ENCODE measurements around the gene TMEM143. TPM values are rescaled to one million over a fixed set of nuclear protein-coding genes. Genes with fewer than 3 reads are reported as not detected.
A peak's percentile ranks its signal among the peaks of the same experiment; 100 is the strongest.

TMEM143 gene
- polyA plus RNA-seq (2013, experiment 1 of 2), result 8.5 TPM
- polyA plus RNA-seq (2013, experiment 2 of 2), result 8.9 TPM

DNA sequence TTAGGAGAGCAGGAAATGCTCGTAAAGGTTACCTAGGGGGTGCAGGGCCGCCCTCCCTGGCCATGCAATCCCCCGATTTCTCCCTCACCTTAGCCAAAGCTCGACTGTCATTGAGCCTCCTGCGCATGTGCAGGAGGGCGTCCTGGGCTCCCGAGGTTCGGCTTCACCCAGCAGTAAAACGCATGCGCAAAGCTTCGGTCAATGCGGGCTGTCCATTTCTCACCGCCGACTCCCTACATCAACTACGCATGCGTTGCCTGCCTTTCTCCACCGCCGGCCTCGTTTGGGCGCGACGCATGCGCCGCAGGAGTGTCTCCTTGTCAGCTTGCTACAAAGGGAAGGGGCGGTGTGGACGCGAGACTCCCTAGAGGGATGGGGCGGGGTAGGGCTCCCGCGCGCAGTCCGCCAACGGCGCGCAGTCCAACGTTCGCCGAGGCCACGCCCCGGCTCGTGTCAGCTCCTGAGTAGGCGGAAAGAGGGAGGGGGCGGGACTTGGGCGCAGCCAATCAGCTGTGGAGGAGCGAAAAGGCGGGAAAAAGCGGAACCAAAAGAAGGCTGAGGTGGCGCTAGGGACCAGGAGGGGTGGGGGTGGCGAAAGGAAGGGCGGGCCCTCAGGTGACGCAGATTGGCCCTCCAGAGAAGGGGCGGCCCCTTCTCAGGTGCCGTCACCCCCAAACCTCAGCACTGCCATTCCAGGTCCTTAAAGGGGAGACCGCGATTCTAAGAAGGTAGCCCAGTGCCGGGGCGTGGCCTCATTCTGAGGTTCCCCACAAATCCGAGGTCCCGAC is at the start of gene TMEM143, which contains the start of gene SYNGR4:
Gene TMEM143 (minus strand): TSS at position 131 of the 788 bp plus-strand sequence. CDS start 20 bp downstream, at position 111.
Gene SYNGR4 (plus strand): TSS at position 558 of the 788 bp plus-strand sequence. CDS start 1,476 bp downstream, outside the sequence.
- no peak within 1 kb of the TSS for H2BK5ac ChIP-seq (ENCODE audit: low read length)
- no peak within 1 kb of the TSS for H2BK12ac ChIP-seq (ENCODE audit: low read length)
- peak within 1 kb of the TSS; percentile 93 for H2AK5ac ChIP-seq (ENCODE audit: low read depth, low read length)
- no CpG with 5 or more reads among the region's 59 CpGs for WGBS, 2 donors (ENCODE audit: extremely low coverage in 2 of 2, insufficient read length in 2 of 2, insufficient replicate concordance in 1 of 2)
- H4K8ac ChIP-seq (ENCODE audit: low read depth, low read length), result peak within 1 kb of the TSS; percentile 26
- H2AFZ ChIP-seq (ENCODE audit: low read length), result peak within 1 kb of the TSS; percentile 90
- H4K91ac ChIP-seq (ENCODE audit: low read depth, low read length, poor library complexity), result no peak within 1 kb of the TSS
- H3K4me3 ChIP-seq (ENCODE audit: low read length in 2 of 2), result peak within 1 kb of the TSS; percentile 66 to 70
- H3K4ac ChIP-seq (ENCODE audit: low read length), result peak within 1 kb of the TSS; percentile 68
- peaks cover 0 to 4% of the 10 kb centered on the region in 2 donors for H3K9me3 ChIP-seq (replicated peaks in 1 of 2; ENCODE audit: control insufficient read depth in 2 of 2, insufficient read depth in 1 of 2, low read depth in 1 of 2, low read length in 2 of 2)
- peak within 1 kb of the TSS; percentile 19 for H2BK120ac ChIP-seq (ENCODE audit: low read depth, low read length)
- H3K9ac ChIP-seq (ENCODE audit: low read depth, low read length, poor library complexity), result peak within 1 kb of the TSS; percentile 79
- H3K14ac ChIP-seq (ENCODE audit: low read length), result peak within 1 kb of the TSS; percentile 49
- peak; percentile 100 for DNase-seq (ENCODE audit: low spot score)
- peak within 1 kb of the TSS; percentile 72 for H3K27ac ChIP-seq (replicated peaks; ENCODE audit: low read length)
- H2BK15ac ChIP-seq (ENCODE audit: low read length), result peak within 1 kb of the TSS; percentile 70
- peak within 1 kb of the TSS; percentile 94 for H3K18ac ChIP-seq (ENCODE audit: low read length)
- H3K4me1 ChIP-seq (ENCODE audit: control insufficient read depth in 2 of 2, insufficient read depth in 1 of 2, low read depth in 1 of 2, low read length in 2 of 2), result peaks cover 3 to 9% of the 10 kb centered on the region in 2 donors
- no peak within 1 kb of the TSS for H3K23ac ChIP-seq (ENCODE audit: low read depth, low read length, poor library complexity)
- H3K4me2 ChIP-seq (ENCODE audit: insufficient read depth, low read length, poor library complexity, severe bottlenecking), result peak within 1 kb of the TSS; percentile 94
- H3K36me3 ChIP-seq (replicated peaks in 1 of 2; ENCODE audit: control insufficient read depth in 2 of 2, insufficient read depth in 2 of 2, low read length in 2 of 2), result no peaks in the 10 kb centered on the region
- H3K79me1 ChIP-seq (ENCODE audit: low read depth, low read length), result no peaks in the 10 kb centered on the region
- peaks cover 0 to 7% (median 0%) of the 10 kb centered on the region in 3 experiments for H3K27me3 ChIP-seq (ENCODE audit: control insufficient read depth in 3 of 3, insufficient read depth in 3 of 3, low read depth in 1 of 3, low read length in 3 of 3)

DNA sequence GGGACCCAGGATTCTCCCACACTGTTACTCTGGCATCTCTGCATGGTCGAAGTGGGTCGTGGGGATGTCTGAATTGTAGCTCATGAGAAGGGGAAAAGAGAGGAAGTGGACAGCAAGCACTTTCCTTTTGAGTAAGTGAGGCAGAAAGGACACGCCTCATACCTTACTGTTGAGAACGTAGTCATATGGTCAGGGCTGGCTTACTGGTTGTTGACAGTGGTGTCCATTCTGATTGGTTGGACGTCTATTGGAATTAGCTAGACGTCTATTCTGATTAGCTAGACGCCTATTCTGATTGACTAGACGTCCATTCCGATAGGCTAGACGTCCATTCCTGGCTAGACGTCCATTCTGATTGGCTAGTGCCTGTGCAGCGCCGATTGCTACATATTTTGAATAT is 42.1 kb upstream of the TMEM143 start:
- no peak overlapping the region for H2AK5ac ChIP-seq (ENCODE audit: low read depth, low read length)
- H3K4me3 ChIP-seq (ENCODE audit: low read length in 2 of 2), result no peak overlapping the region
- no peaks in the 10 kb centered on the region for H3K27me3 ChIP-seq (ENCODE audit: control insufficient read depth in 3 of 3, insufficient read depth in 3 of 3, low read depth in 1 of 3, low read length in 3 of 3)
- H3K9me3 ChIP-seq (replicated peaks in 1 of 2; ENCODE audit: control insufficient read depth in 2 of 2, insufficient read depth in 1 of 2, low read depth in 1 of 2, low read length in 2 of 2), result no peaks in the 10 kb centered on the region
- no peak overlapping the region for H2BK12ac ChIP-seq (ENCODE audit: low read length)
- H3K23ac ChIP-seq (ENCODE audit: low read depth, low read length, poor library complexity), result no peak overlapping the region
- H3K79me1 ChIP-seq (ENCODE audit: low read depth, low read length), result no peaks in the 10 kb centered on the region
- H3K4me1 ChIP-seq (ENCODE audit: control insufficient read depth in 2 of 2, insufficient read depth in 1 of 2, low read depth in 1 of 2, low read length in 2 of 2), result peaks cover 0 to 1% of the 10 kb centered on the region in 2 donors
- WGBS, 2 donors (ENCODE audit: extremely low coverage in 2 of 2, insufficient read length in 2 of 2, insufficient replicate concordance in 1 of 2), result no CpG with 5 or more reads among the region's 13 CpGs
- no peak overlapping the region for H3K18ac ChIP-seq (ENCODE audit: low read length)
- H2BK5ac ChIP-seq (ENCODE audit: low read length), result no peak overlapping the region
- no peak overlapping the region for H4K8ac ChIP-seq (ENCODE audit: low read depth, low read length)
- H3K4ac ChIP-seq (ENCODE audit: low read length), result no peak overlapping the region
- no peaks in the 10 kb centered on the region for H3K36me3 ChIP-seq (replicated peaks in 1 of 2; ENCODE audit: control insufficient read depth in 2 of 2, insufficient read depth in 2 of 2, low read length in 2 of 2)
- H4K91ac ChIP-seq (ENCODE audit: low read depth, low read length, poor library complexity), result no peak overlapping the region
- no peak overlapping the region for H3K14ac ChIP-seq (ENCODE audit: low read length)
- no peak overlapping the region for H3K27ac ChIP-seq (replicated peaks; ENCODE audit: low read length)
- H2BK120ac ChIP-seq (ENCODE audit: low read depth, low read length), result no peak overlapping the region
- no peak overlapping the region for H2BK15ac ChIP-seq (ENCODE audit: low read length)
- DNase-seq (ENCODE audit: low spot score), result no peak
- H2AFZ ChIP-seq (ENCODE audit: low read length), result no peak overlapping the region
- no peak overlapping the region for H3K9ac ChIP-seq (ENCODE audit: low read depth, low read length, poor library complexity)
- no peak overlapping the region for H3K4me2 ChIP-seq (ENCODE audit: insufficient read depth, low read length, poor library complexity, severe bottlenecking)

DNA sequence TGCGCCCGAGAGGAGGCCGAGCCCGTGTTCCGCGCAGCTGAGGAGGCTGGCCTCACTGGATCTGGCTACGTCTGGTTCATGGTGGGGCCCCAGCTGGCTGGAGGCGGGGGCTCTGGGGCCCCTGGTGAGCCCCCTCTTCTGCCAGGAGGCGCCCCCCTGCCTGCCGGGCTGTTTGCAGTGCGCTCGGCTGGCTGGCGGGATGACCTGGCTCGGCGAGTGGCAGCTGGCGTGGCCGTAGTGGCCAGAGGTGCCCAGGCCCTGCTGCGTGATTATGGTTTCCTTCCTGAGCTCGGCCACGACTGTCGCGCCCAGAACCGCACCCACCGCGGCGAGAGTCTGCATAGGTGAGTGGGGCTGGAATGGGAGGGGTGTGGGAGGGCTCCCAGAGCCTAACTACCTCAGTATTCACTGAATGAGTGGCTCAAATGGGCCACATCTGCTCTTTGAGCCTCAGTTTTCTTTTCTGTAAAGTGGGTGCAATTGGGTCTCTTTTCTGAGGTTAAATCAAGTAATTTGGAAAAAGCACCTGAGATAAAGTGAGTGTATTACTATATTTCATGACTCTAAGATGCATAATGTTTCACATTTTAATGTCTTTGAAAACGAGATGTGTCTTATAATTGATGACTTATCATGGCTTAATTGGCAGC is 41.4 kb upstream of the TMEM143 start:
- peaks cover 0 to 3% of the 10 kb centered on the region in 2 donors for H3K4me1 ChIP-seq (ENCODE audit: control insufficient read depth in 2 of 2, insufficient read depth in 1 of 2, low read depth in 1 of 2, low read length in 2 of 2)
- no peak overlapping the region for H4K8ac ChIP-seq (ENCODE audit: low read depth, low read length)
- no peak overlapping the region for H4K91ac ChIP-seq (ENCODE audit: low read depth, low read length, poor library complexity)
- peak overlapping the region; percentile 59 for H3K4ac ChIP-seq (ENCODE audit: low read length)
- H2BK120ac ChIP-seq (ENCODE audit: low read depth, low read length), result no peak overlapping the region
- H3K23ac ChIP-seq (ENCODE audit: low read depth, low read length, poor library complexity), result peak overlapping the region; percentile 67
- H3K79me1 ChIP-seq (ENCODE audit: low read depth, low read length), result no peaks in the 10 kb centered on the region
- no peaks in the 10 kb centered on the region for H3K27me3 ChIP-seq (ENCODE audit: control insufficient read depth in 3 of 3, insufficient read depth in 3 of 3, low read depth in 1 of 3, low read length in 3 of 3)
- no peaks in the 10 kb centered on the region for H3K36me3 ChIP-seq (replicated peaks in 1 of 2; ENCODE audit: control insufficient read depth in 2 of 2, insufficient read depth in 2 of 2, low read length in 2 of 2)
- no CpG with 5 or more reads among the region's 27 CpGs for WGBS, 2 donors (ENCODE audit: extremely low coverage in 2 of 2, insufficient read length in 2 of 2, insufficient replicate concordance in 1 of 2)
- peak overlapping the region; percentile 78 for H3K14ac ChIP-seq (ENCODE audit: low read length)
- no peak overlapping the region for H2AFZ ChIP-seq (ENCODE audit: low read length)
- peak overlapping the region; percentile 84 for H3K18ac ChIP-seq (ENCODE audit: low read length)
- peak overlapping the region; percentile 91 for H2BK15ac ChIP-seq (ENCODE audit: low read length)
- H3K9ac ChIP-seq (ENCODE audit: low read depth, low read length, poor library complexity), result peak overlapping the region; percentile 56
- H2AK5ac ChIP-seq (ENCODE audit: low read depth, low read length), result peak overlapping the region; percentile 93
- H3K9me3 ChIP-seq (replicated peaks in 1 of 2; ENCODE audit: control insufficient read depth in 2 of 2, insufficient read depth in 1 of 2, low read depth in 1 of 2, low read length in 2 of 2), result no peaks in the 10 kb centered on the region
- no peak overlapping the region for H2BK12ac ChIP-seq (ENCODE audit: low read length)
- no peak for DNase-seq (ENCODE audit: low spot score)
- no peak overlapping the region for H3K27ac ChIP-seq (replicated peaks; ENCODE audit: low read length)
- H2BK5ac ChIP-seq (ENCODE audit: low read length), result peak overlapping the region; percentile 77
- H3K4me3 ChIP-seq (ENCODE audit: low read length in 2 of 2), result no peak overlapping the region
- no peak overlapping the region for H3K4me2 ChIP-seq (ENCODE audit: insufficient read depth, low read length, poor library complexity, severe bottlenecking)

DNA sequence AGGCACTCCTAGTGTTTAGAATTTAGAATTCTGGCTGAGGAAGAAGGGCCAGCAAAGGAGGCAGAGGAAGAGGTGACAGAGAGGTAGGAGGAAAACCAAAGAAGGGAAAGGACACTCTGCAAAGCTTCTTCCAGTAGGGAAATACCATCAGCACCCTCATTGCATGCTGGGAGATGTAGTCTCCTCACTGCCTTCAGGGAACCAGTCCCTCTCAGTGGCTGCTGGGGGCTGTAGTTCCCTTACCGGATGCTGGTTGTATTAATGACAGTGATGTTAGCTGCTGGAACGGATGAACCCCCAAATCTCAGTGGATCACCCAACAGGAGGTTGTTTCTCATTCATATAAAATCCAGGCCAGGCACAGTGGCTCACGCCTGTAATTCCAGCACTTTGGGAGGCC is 39.9 kb upstream of the TMEM143 start:
- Histone ChIP-seq H3K9ac (ENCODE audit: low read depth, low read length, poor library complexity) (no peak overlapping the region), H3K23ac (ENCODE audit: low read depth, low read length, poor library complexity) (no peak overlapping the region), H3K4ac (ENCODE audit: low read length) (no peak overlapping the region), H3K4me1 (ENCODE audit: control insufficient read depth in 2 of 2, insufficient read depth in 1 of 2, low read depth in 1 of 2, low read length in 2 of 2) (peaks cover 0 to 7% of the 10 kb centered on the region in 2 donors), H3K18ac (ENCODE audit: low read length) (no peak overlapping the region), H4K91ac (ENCODE audit: low read depth, low read length, poor library complexity) (no peak overlapping the region), H3K14ac (ENCODE audit: low read length) (no peak overlapping the region), H4K8ac (ENCODE audit: low read depth, low read length) (no peak overlapping the region), H3K36me3 (replicated peaks in 1 of 2; ENCODE audit: control insufficient read depth in 2 of 2, insufficient read depth in 2 of 2, low read length in 2 of 2) (no peaks in the 10 kb centered on the region), H2BK5ac (ENCODE audit: low read length) (no peak overlapping the region), H2AK5ac (ENCODE audit: low read depth, low read length) (no peak overlapping the region), H2BK12ac (ENCODE audit: low read length) (no peak overlapping the region), H3K79me1 (ENCODE audit: low read depth, low read length) (no peaks in the 10 kb centered on the region), H2AFZ (ENCODE audit: low read length) (peak overlapping the region; percentile 77), H3K27me3 (ENCODE audit: control insufficient read depth in 3 of 3, insufficient read depth in 3 of 3, low read depth in 1 of 3, low read length in 3 of 3) (peaks cover 0 to 2% (median under 1%) of the 10 kb centered on the region in 3 experiments), H3K27ac (replicated peaks; ENCODE audit: low read length) (no peak overlapping the region), H2BK15ac (ENCODE audit: low read length) (no peak overlapping the region), H3K4me2 (ENCODE audit: insufficient read depth, low read length, poor library complexity, severe bottlenecking) (no peak overlapping the region), H2BK120ac (ENCODE audit: low read depth, low read length) (no peak overlapping the region), H3K9me3 (replicated peaks in 1 of 2; ENCODE audit: control insufficient read depth in 2 of 2, insufficient read depth in 1 of 2, low read depth in 1 of 2, low read length in 2 of 2) (no peaks in the 10 kb centered on the region), H3K4me3 (ENCODE audit: low read length in 2 of 2) (no peak overlapping the region)
- WGBS, 2 donors (ENCODE audit: extremely low coverage in 2 of 2, insufficient read length in 2 of 2, insufficient replicate concordance in 1 of 2), result no CpG with 5 or more reads among the region's 3 CpGs
- no peak for DNase-seq (ENCODE audit: low spot score)
